Natural killer cell (primary cell): ENCODE results near the gene MRAP2. TPM values are rescaled to one million over a fixed set of nuclear protein-coding genes. Genes with fewer than 3 reads are reported as not detected.

ENCODE experiments used
- ATAC-seq, 3 donors: fragments of 150-1000 bp in 2 of 3; fragments of 200-7000 bp in 1 of 3; cut with Tn5 transposase; 1 replicate in 1 of 3; 2 replicates in 2 of 3; pipeline ENCODE4 v1.10.0; 2021; ENCODE audit warnings: mild to moderate bottlenecking in 2 of 3, moderate library complexity in 2 of 3
- DNase-seq, 2 donors: peaks; one replicate each; pipeline versions ENCODE4 v3.0.0 to v3.0.0-alpha.2; 2013 to 2021; ENCODE audit warnings: mixed read lengths in 1 of 2
- H3K27ac ChIP-seq: one replicate; pipeline ENCODE4 v1.5.1; 2013; ENCODE audit warnings: mild to moderate bottlenecking, low read length
- H3K27me3 ChIP-seq: one replicate; pipeline ENCODE4 v1.6.1; 2013; ENCODE audit warnings: low read length; ENCODE audit not compliant: control insufficient read depth, insufficient read depth
- H3K36me3 ChIP-seq: one replicate; pipeline ENCODE4 v1.6.1; 2013; ENCODE audit warnings: low read length; ENCODE audit not compliant: control insufficient read depth, insufficient read depth
- H3K4me1 ChIP-seq: one replicate; pipeline ENCODE4 v1.6.1; 2013; ENCODE audit warnings: low read length; ENCODE audit not compliant: control insufficient read depth, insufficient read depth
- H3K4me3 ChIP-seq: one replicate; pipeline ENCODE4 v1.5.1; 2013; ENCODE audit warnings: low read length
- H3K9me3 ChIP-seq: one replicate; pipeline ENCODE4 v1.6.1; 2013; ENCODE audit warnings: low read length; ENCODE audit not compliant: control insufficient read depth, insufficient read depth
- H3K27ac Mint-ChIP-seq, 2 donors: one replicate each; pipeline ENCODE4 v1.8.0; 2022; ENCODE audit warnings: mild to moderate bottlenecking in 2 of 2, mixed read lengths in 2 of 2, moderate library complexity in 1 of 2
- H3K27me3 Mint-ChIP-seq, 2 donors: one replicate each; pipeline ENCODE4 v1.8.0; 2022; ENCODE audit warnings: low read depth in 2 of 2, mixed read lengths in 2 of 2
- H3K36me3 Mint-ChIP-seq: one replicate; pipeline ENCODE4 v1.8.0; 2022; ENCODE audit warnings: mixed read lengths
- H3K4me1 Mint-ChIP-seq, 2 donors: one replicate each; pipeline ENCODE4 v1.8.0; 2022; ENCODE audit warnings: mixed read lengths in 2 of 2
- H3K4me3 Mint-ChIP-seq: one replicate; pipeline ENCODE4 v1.8.0; 2022; ENCODE audit warnings: mild to moderate bottlenecking, moderate library complexity, mixed read lengths
- H3K9me3 Mint-ChIP-seq, 2 donors: one replicate each; pipeline ENCODE4 v1.8.0; 2022; ENCODE audit warnings: mixed read lengths in 2 of 2
- CTCF ChIP-seq: fragments of 200-600 bp; IDR thresholded peaks from one replicate; pipeline ENCODE4 v1.8.0; 2022; ENCODE audit warnings: antibody characterized with exemption
- WGBS: methylation state at CpG from one replicate; pipeline ENCODE4 v1.1.7; 2013; ENCODE audit warnings: missing lambda C conversion rate; ENCODE audit not compliant: insufficient coverage; 5-methylcytosine and 5-hydroxymethylcytosine counted together
- intact Hi-C: fragments of 100-400 bp; cut with micrococcal nuclease; formaldehyde crosslinking; loops from one replicate; pipeline ENCODE4 v1.14.2; 2022
- total RNA-seq, 4 donors: library from RNA; stranded (reverse); fragments of 120-200 nt in 1 of 4; gene quantifications; one replicate each; pipeline versions ENCODE4 v1.2.3 to v1.2.4, GENCODE V29; 2013 to 2022

MRAP2 gene
- total RNA-seq, 3 donors from 2014 or later (not counting 1 experiment from before 2014, with no cell fraction given), result not detected

GRCh38 chr6:84072442-84072997, 38.9 kb downstream of the MRAP2 start:
- Mint-ChIP-seq H3K27me3 (no peaks in the 10 kb centered on the region), H3K4me3 (no peak overlapping the region), H3K4me1 (no peaks in the 10 kb centered on the region), H3K36me3 (no peaks in the 10 kb centered on the region), H3K27ac (no peak overlapping the region), H3K9me3 (peaks cover 0 to 7% of the 10 kb centered on the region in 2 donors)
- H3K27ac ChIP-seq, result no peak overlapping the region
- intact Hi-C loops, result no loop called here
- ATAC-seq, result no peak
- H3K9me3 ChIP-seq, result no peaks in the 10 kb centered on the region
- no peaks in the 10 kb centered on the region for H3K4me1 ChIP-seq
- no peak for DNase-seq
- no peak overlapping the region for H3K4me3 ChIP-seq
- no peaks in the 10 kb centered on the region for H3K36me3 ChIP-seq
- no peaks in the 10 kb centered on the region for H3K27me3 ChIP-seq
- no peak for TF ChIP-seq CTCF
- WGBS, result 94% methylated on average over 7 of the region's 7 CpGs

- no peaks in the 10 kb centered on the region for H3K27me3 ChIP-seq
- Mint-ChIP-seq H3K27me3 (no peaks in the 10 kb centered on the region), H3K4me3 (no peak overlapping the region), H3K4me1 (no peaks in the 10 kb centered on the region), H3K9me3 (peaks cover 0 to 2% of the 10 kb centered on the region in 2 donors), H3K27ac (no peak overlapping the region), H3K36me3 (no peaks in the 10 kb centered on the region)
- H3K27ac ChIP-seq, result no peak overlapping the region
- DNase-seq, result no peak
- ATAC-seq, result no peak
- WGBS, result 79% methylated on average over 5 of the region's 6 CpGs
- intact Hi-C loops, result no loop called here
- H3K36me3 ChIP-seq, result no peaks in the 10 kb centered on the region
- H3K9me3 ChIP-seq, result no peaks in the 10 kb centered on the region
- H3K4me1 ChIP-seq, result no peaks in the 10 kb centered on the region
- TF ChIP-seq CTCF, result no peak
- no peak overlapping the region for H3K4me3 ChIP-seq
These were observed 41.6 kb downstream of the MRAP2 start for GRCh38 chr6:84074988-84075781.

- Histone ChIP-seq H3K27me3 (no peaks in the 10 kb centered on the region), H3K36me3 (no peaks in the 10 kb centered on the region), H3K4me1 (no peaks in the 10 kb centered on the region), H3K27ac (no peak overlapping the region), H3K9me3 (no peaks in the 10 kb centered on the region), H3K4me3 (no peak overlapping the region)
- Mint-ChIP-seq H3K36me3 (no peaks in the 10 kb centered on the region), H3K4me3 (no peak overlapping the region), H3K27ac (no peak overlapping the region), H3K27me3 (no peaks in the 10 kb centered on the region), H3K9me3 (peaks cover 0 to 2% of the 10 kb centered on the region in 2 donors), H3K4me1 (no peaks in the 10 kb centered on the region)
- intact Hi-C loops, result no loop called here
- ATAC-seq (no peak), DNase-seq (no peak)
- TF ChIP-seq CTCF, result no peak
- 100% methylated on average over 1 of the region's 2 CpGs for WGBS
These were observed 44.1 kb downstream of the MRAP2 start for GRCh38 chr6:84077645-84078044.
